ENCODE results near the gene CCDC92B. TPM values are rescaled to one million over a fixed set of nuclear protein-coding genes. Genes with fewer than 3 reads are reported as not detected.

The CCDC92B gene
- total and polyA plus RNA-seq, 2 of the 13 experiments (the other 11 are each of a cell fraction or from before 2014, with no cell fraction given), result not detected

- TF ChIP-seq ATF7-NPFF (CRISPR knock-in tag; IDR thresholded peaks at IDR 0.05; ENCODE audit: low read depth) (peak; percentile 61; the same call in 1 of the 2 replicates), POGK (CRISPR knock-in tag; conservative IDR thresholded peaks at IDR 0.05) (0 out of 2 replicates have a peak, but pooled peaks have one; percentile 57), ZNF766 (CRISPR knock-in tag; IDR thresholded peaks at IDR 0.05; ENCODE audit: borderline replicate concordance) (0 out of 2 replicates have a peak, but pooled peaks have one; percentile 44), HOXA3 (CRISPR knock-in tag; IDR thresholded peaks at IDR 0.05) (peak; percentile 61; the same call in 1 of the 2 replicates), ZBTB43 (CRISPR knock-in tag; conservative IDR thresholded peaks at IDR 0.05) (peak; percentile 76), ZBTB21 (CRISPR knock-in tag; IDR thresholded peaks at IDR 0.05) (no peak), GPN1 (CRISPR knock-in tag; IDR thresholded peaks at IDR 0.05; ENCODE audit: borderline replicate concordance) (no peak), ZFP37 (CRISPR knock-in tag; IDR thresholded peaks at IDR 0.05; ENCODE audit: borderline replicate concordance) (no peak), ZNF800 (CRISPR knock-in tag; IDR thresholded peaks at IDR 0.05) (peak; percentile 99), GABPB1 (CRISPR knock-in tag; IDR thresholded peaks at IDR 0.05) (peak; percentile 39; the same call in 1 of the 2 replicates), ZNF839 (CRISPR knock-in tag; IDR thresholded peaks at IDR 0.05; ENCODE audit: borderline replicate concordance) (no peak), CREB3 (CRISPR knock-in tag; IDR thresholded peaks at IDR 0.05) (0 out of 2 replicates have a peak, but pooled peaks have one; percentile 53), ZNF274 (CRISPR knock-in tag; IDR thresholded peaks at IDR 0.05) (peak; percentile 33; the same call in 1 of the 2 replicates), MEIS2 (CRISPR knock-in tag; IDR thresholded peaks at IDR 0.05) (peak; percentile 63; the same call in 1 of the 2 replicates), MXD3 (CRISPR knock-in tag; IDR thresholded peaks at IDR 0.05) (peak; percentile 72; the same call in 1 of the 2 replicates), ZNF597 (CRISPR knock-in tag; IDR thresholded peaks at IDR 0.05) (no peak), ZNF878 (CRISPR knock-in tag; IDR thresholded peaks at IDR 0.05) (no peak), ATF2 (CRISPR knock-in tag; IDR thresholded peaks at IDR 0.05) (no peak), IKZF4 (CRISPR knock-in tag; IDR thresholded peaks at IDR 0.05; ENCODE audit: borderline replicate concordance, low read depth, not compliant biosample characterization) (peak; percentile 42), ZC3H4 (CRISPR knock-in tag; IDR thresholded peaks at IDR 0.05; ENCODE audit: borderline replicate concordance) (no peak), SALL1 (CRISPR knock-in tag; IDR thresholded peaks at IDR 0.05) (peak; percentile 45)
These were observed 24.7 kb downstream of the CCDC92B start (continued) for GRCh38 chr17:2724784-2725164.
